Stimulated activated CD4-positive, alpha-beta T cell treated with anti-CD3 and anti-CD28 coated beads, Interleukin-4, amount 100 ng/mL, for 24 hours (primary cell): ENCODE data around the gene FLT4.
A peak's percentile ranks its signal among the peaks of the same experiment; 100 is the strongest.

Experiments used
- DNase-seq: peaks from one replicate; pipeline ENCODE4 v3.0.0-alpha.2; 2020

FLT4 gene

DNA sequence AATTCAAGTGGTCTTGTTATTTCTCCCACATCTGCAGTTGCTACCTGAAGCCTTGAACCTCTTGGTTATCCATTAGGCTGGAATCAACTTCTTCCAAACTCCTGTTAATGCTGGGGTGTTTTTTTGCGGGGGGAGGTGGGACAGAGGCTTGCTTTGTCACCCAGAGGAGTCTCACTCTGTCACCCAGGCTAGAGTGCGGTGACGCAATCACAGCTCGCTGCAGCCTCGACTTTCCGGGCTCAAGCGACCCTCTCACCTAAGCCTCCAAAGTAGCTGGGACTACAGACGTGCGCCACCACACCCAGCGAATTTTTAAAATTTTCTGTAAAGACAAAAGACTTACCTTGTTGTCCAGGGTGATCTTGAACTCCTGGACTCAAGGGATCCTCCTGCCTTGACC, 62.5 kb downstream of the FLT4 start:
- no peak for DNase-seq

DNA sequence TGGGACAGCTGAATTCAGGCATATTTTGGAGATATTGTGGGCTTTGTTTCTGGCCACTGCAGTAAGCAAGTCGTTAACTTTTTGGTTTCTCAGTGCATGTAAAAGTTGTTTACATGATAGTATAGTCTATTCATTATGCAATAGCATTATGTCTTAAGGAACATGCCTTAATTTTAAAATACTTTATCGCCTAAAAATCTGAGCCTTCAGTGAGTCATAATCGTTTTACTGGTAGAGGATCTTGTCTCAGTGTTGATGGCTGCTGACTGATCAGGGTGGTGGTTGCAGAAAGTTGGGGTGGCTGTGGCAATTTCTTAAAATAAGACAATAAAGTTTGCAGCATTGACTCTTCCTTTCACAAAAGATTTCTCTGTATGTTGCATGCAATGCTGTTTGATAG, 63.2 kb downstream of the FLT4 start:
- DNase-seq, result no peak

DNA sequence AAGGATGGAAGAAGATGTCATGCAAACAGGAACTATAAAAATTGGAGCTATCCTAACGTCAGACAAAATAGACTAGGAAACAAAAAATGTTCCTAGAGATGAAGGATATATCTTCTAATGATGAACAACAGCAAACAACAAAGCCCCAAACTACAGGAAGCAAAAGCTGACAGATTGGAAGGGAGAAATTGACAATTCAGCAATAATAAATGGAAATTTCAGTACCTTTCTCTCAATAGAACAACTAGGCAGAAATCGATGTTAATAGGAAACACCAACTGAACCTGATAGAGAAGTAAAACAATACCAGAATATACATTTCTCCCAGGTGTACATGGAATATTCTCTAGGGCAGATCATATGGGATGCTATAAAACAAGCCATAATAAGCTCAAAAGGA, 65.7 kb downstream of the FLT4 start:
- no peak for DNase-seq

DNA sequence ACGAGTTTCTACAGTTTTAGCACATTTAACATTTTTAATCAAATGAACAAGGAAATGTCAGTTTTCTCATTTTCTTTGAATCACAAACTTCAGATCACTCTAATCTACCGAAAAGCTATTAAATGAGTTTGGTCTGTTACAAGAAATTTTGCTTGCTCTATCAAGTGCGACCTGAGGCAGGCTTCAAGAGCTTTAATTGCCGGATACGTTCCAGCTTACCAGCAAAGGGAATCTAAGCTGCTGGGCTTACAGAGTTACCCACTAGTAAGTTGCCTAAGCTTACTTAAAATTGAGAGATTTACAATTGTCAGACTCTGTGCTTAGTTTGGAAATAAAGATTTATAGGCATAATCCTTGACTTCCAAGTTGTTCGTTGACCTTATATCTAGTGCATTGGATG, 68.7 kb downstream of the FLT4 start:
- no peak for DNase-seq

DNA sequence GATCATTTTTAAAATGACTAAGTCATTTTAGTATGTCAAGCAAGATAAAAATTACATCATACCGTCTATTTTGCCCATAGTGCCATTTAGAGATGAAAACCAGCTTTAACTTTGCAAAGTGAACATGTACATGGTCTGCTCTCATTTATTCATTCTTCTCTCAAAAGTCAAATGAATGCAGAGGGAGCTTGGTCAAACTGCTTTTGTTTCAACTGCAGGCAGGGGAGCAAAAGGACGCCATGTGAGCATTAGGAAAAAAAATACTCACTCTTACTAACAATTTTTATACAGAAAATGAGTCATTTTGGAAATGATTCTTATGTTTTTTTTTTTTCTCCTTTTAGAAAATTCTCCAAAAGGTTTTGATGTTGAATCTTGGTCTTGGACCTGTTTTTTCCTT, 73.8 kb downstream of the FLT4 start:
- no peak for DNase-seq

DNA sequence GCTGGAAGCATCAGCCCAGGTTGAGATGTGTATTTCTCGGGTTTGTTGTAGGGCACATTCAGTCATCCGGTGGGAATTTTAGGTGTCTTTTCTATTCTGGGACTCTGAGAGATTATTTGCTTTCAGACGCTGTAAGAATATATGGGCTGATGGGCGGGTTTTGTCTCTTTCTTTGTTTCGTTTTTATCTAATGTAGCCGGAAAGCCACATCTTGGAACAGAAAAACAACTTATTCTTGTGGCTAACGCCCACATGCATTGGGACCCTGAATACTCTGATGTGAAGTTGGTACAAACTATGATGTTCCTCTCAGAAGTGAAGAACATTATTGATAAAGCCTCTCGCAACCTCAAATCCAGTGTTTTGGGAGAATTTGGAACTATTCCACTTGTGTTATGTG, 80.5 kb downstream of the FLT4 start:
- DNase-seq, result no peak

DNA sequence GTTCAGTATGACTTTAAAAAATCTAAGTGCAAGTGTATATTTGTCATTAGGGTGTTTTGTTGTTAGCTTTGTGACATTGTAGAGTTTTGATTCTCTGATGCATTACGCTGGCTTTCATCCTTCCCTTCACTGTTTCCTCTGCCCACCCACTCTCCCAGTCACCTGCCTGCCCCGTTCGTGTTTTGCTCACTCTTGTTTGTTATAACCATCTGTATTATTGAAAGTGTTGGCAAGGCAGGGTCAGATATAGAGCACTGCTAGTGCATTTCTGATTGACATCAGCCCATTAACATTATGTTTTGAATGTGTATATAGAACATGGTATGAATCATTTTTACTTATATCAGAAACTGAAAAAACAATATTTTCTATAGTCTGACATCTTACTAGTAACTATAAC, 85.4 kb downstream of the FLT4 start:
- peak; percentile 26 for DNase-seq

DNA sequence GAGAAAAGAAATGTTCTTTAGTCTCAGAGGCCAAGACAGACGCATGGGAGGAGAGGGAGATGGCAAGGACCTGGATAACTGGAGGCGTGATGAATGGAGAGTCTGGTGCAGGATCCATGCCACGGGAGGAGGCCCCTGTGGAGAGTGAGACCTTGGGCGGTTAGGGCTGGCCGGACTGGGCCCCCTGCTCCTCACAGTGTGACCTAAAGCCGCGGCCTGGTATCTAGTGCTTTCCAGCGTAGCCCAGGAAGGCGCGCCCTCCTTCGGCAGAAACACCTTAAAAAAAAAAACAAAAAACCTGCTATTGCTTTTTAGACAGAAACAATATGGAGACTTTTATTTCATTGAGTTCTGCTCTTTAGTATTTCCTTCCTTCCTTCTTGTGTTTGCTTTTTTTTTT, 91.2 kb downstream of the FLT4 start:
- DNase-seq, result no peak

DNA sequence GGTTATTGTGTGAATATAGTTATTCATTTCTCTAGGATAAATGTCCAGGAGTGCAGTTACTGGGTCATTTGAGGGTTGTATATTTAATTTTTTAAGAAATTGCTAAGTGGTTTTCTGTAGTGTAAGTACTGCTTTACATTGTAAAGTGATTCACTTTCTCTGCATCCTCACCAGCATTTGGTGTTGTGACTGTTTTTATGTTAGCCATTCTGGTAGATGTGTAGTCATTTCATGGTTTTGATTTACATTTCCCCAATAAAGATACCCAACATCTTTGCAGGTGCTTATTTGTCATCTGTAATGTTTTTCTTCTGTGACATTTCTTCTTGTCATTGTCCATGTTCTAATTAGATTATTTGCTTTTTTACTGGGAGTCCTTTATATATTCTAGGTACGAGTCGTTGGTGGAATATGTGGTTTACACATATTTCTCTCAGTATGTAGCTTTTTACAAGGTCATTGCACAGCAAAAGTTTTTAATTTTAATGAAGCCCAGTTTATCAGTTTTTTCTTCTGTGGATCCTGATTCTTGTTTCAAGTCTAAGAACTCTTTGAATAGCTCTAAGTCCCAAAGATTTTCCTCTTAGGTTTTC, 92.1 kb downstream of the FLT4 start:
- DNase-seq, result no peak

DNA sequence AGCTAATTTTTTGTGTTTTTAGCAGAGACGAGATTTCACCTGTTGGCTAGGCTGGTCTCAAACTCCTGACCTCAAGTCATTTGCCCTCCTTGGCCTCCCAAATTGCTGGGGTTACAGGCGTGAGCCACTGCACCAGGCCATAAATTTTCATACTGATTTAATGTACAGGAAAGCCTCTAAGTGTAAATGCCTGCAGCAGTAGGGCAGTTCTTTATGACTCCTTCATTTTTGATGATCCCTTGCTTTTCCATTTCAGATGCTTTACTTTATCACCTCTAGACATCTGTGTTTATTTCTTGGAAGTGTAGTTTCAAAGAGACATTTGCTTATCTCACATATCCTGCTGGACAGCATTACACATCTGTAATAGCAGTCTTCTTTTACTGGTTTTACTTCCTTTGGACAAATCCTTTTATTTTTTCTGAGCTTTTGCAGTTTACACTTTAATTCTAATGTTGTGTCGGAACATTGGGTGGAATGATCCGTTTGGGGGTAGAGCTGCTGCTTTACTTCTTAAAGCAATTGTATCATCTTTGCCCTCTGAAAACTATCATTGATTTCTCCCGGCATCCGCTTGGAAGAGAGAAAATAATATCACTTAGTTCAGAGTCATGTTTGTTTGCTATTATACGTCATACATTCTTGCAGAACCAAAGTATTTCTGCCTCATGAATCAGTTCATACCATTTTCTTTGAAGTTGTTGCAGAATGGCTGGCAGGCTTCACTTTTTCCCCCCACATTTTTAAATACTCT, 94.1 kb downstream of the FLT4 start:
- no peak for DNase-seq

DNA sequence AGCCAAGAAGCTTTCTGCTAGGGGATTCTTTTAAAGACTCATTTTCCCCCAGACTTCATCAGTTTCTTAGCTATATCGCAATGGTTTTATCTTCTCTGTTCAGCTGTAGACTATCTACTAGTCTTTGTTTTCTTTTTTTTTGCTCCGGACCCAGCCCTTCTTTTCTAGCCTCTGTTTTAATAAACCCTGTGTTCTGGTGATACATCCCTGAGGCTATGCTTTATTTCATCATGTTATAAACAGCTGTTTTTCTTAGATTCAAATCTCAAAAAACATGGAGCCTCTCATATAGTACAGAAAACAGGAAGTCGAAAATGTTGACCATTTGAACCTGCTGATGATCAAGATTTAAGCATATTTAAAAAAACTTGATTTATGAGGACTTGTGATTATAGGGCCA, 95.9 kb downstream of the FLT4 start:
- DNase-seq, result no peak
